Measurements from ENCODE around the gene IL10RA.
"Not testable (repeated sequence)": the region's sequence is repeated elsewhere in the genome, so short reads cannot be mapped to it uniquely, and the experiment has no call there.

Gene IL10RA
- 626 to 764 reads per million in 2 donors for total RNA-seq

DNA sequence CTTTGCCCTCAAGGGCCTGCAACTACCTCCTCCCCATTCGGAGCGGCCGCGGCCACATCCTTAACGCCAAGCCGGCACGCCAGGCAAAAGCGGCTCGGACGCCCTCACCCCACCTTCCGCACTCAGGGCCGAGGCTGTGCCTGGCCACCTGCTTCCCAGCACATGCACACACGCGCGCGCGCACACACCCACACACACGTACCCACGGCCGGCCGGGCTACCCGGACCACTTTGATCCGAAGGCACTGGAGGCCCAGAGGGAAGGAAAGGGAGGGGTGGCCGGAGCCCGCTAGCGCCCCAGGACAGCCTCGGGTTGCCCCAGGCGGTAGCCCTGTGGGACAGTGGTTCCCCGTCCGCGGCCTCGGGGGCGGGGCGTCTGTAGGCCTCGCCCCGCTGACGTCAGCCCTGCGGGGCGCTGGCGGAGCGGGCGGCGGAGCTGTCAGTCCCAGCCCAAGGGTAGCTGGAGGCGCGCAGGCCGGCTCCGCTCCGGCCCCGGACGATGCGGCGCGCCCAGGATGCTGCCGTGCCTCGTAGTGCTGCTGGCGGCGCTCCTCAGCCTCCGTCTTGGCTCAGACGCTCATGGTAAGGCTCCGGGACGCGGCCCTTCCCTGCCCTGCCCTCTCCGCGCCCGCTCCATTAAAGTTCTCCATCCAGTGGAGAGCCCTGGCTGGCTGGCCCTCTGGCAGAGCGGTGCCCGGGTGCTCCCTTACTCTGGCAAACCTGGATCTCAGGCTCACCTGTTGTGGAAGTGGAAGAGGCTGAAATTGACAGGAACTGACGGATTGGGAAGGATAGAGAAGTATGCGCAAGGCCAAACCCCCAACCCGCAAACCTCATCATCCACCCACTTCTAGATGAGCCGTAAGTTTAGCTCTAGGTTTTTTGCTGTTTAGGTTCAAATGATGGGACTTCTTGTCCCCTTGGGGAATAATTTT, at the start of gene IL10RA:
TSS of gene IL10RA (plus strand) at position 442 of the 935 bp plus-strand sequence. CDS start at position 516, 74 bp downstream.
- peak; percentile 72 to 89 (median 74) for DNase-seq

GRCh38 chr11:117936973-117937372, 49.2 kb upstream of the IL10RA start:
- no peak for DNase-seq

- no peak for DNase-seq
These were observed 45.5 kb upstream of the IL10RA start for GRCh38 chr11:117940736-117941135.

DNA sequence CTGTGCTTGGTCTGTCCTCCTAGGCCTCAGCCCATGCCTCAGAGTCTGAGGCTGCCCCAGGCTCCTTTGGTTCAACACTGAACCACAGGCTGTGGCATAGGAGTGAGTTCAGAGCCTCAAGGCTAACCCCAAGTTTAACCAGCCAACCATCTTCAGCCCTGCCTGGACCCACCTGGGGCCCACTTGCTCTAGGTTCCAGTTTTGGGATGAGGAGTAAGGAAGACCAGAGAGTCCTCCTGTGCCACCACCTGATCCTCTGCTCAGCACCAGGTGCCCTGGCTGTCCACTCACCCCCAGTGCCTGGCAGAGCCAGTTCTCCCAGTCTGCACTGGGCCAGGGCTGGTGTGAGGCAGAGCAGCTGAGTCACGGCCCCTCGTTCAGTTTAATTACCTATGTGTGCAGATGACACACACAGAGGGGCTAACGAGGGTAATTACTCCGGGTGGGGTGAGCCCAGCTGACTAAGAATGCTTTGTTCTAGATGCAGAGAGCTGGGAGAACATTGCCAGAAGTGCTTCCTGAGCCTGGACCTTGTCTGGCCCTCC, 45.0 kb upstream of the IL10RA start:
- DNase-seq: no peak

- no peak for DNase-seq
These were observed 44.1 kb upstream of the IL10RA start for GRCh38 chr11:117941976-117942654.

GRCh38 chr11:117944554-117944953, 41.6 kb upstream of the IL10RA start:
- DNase-seq: no peak

- peak in 1 of 5 experiments; percentile 29 for DNase-seq
These were observed 41.0 kb upstream of the IL10RA start for GRCh38 chr11:117945047-117945810.

DNA sequence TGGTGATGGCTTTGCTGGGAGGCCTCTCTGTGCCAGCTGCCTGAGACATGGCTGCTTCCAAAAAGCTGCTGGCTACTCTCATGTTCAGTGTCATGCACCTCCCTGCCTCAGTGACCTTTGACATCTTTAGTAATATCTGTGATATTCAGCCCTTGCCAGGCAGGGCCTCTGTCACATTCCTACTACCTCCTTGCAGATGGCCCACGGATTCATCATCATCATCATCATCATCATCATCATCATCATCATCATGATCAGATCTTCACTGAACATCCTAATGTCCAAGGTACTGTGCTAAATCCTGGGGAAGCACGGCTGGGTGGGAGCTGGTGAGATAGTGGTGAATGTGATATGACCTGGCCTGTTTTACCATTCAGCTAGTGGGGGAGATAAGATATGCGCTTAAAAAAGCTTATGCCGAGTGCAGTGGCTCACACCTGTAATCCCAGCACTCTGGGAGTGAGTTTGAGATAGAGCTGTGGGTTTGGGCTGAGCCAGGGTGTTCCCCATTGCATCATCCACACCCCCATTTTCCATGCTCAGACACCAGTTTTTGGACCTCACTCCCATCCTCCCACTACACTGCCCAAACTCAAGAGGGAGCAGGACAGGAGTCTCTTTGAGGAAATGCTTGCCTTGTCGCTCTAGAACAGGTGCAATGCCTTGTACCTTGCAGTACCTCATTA, 39.9 kb upstream of the IL10RA start:
- DNase-seq: no peak

DNA sequence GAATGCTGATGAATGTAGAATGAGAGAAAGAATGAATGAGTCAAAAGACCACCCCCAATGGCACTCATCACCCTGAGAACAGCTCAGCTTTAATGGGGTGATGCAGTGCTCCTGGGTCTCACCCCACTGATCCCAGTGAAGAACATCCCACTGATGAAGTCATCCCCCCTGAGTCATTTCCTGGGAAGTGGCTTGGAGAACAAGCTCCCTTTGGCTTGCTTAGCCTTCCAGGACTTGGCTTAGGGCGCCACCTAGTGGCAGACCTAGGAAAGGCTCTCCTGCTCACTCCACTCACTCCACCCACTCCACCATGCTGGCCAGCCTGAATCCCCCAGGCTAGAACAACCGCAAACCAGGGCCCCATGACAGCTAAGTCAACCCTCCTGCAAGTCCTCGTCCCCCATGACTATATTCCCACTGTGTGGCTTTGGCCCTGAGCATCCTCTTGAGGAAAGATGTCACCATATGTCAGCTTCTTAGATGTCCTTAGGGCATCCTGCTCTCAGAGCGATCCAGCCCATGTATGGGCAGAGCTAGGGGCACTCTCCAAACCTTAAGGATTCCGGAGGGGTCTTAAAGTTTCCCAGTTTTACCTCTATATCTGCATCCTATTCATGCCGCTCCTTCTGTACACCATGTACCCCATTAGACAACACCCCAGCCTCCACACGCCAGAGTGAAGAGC, 39.2 kb upstream of the IL10RA start:
- peak; percentile 55 to 73 (median 69) for DNase-seq

DNA sequence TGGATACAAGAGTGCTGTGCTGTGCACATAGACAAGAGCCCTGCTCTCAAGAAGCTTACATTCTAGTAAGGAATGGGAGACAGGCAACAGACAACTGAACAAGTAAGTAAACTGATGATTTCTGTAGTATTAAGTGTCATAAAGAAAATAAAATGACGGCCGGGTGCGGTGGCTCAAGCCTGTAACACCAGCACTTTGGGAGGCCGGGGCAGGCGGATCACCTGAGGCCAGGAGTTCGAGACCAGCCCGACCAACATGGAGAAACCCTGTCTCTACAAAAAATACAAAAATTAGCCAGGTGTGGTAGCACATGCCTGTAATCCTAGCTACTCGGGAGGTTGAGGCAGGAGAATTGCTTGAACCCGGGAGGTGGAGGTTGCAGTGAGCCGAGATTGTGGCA, 38.4 kb upstream of the IL10RA start:
- DNase-seq: not testable (repeated sequence)

DNA sequence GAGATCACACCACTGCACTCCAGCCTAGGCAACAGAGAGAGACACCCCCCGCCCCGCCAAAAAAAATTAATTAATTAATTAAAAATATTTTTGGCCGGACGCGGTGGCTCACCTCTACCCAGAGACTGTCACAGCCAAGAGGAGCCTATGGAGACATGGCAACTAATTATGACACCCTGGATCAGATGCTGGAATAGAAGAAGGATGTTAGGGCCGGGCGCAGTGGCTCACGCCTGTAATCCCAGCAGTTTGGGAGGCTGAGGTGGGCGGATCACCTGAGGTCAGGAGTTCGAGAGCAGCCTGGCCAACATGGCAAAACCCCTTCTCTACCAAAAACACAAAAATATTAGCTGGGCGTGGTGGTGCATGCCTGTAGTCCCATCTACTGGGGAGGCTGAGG, 37.7 kb upstream of the IL10RA start:
- DNase-seq: not testable (repeated sequence)

DNA sequence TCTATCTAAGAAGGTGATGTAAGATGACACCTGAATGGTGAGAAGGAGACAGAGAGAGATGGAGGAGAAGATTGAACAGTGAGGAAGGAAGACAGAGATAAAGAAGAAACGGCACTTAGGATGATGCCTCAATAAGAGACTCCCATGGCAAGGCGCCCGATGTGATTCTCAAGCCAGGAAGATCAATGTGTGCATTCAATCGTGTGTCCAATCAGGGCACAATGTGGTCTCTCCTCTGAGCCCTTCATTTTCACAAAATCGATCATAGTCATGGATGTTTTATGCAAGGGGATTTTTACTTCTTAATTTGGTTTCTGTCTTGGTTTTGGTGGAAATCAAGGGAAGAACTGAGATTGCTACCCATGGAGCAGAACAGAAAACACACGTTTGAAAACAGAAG, 37.1 kb upstream of the IL10RA start:
- no peak for DNase-seq

DNA sequence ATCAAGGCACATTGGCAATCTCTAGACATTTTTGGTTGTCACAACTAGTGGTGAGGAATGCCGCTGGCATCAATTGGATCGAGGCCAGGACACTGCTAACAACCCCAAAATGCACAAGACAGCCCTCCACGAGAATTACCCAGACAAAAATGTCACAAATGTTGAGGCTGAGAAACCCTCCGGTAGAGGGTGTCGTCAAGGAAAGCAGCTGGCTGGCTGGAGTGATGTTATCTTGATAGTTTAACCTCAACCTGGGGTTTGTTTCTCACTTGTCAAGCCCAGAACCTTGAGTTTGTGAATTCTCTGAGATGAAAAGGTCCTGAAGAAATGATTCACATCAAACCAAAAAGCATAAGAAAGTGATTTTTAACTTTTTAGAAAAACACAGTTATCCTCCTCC, 35.9 kb upstream of the IL10RA start:
- peak in 3 of 5 experiments; percentile 50 to 92 (median 80) for DNase-seq

DNA sequence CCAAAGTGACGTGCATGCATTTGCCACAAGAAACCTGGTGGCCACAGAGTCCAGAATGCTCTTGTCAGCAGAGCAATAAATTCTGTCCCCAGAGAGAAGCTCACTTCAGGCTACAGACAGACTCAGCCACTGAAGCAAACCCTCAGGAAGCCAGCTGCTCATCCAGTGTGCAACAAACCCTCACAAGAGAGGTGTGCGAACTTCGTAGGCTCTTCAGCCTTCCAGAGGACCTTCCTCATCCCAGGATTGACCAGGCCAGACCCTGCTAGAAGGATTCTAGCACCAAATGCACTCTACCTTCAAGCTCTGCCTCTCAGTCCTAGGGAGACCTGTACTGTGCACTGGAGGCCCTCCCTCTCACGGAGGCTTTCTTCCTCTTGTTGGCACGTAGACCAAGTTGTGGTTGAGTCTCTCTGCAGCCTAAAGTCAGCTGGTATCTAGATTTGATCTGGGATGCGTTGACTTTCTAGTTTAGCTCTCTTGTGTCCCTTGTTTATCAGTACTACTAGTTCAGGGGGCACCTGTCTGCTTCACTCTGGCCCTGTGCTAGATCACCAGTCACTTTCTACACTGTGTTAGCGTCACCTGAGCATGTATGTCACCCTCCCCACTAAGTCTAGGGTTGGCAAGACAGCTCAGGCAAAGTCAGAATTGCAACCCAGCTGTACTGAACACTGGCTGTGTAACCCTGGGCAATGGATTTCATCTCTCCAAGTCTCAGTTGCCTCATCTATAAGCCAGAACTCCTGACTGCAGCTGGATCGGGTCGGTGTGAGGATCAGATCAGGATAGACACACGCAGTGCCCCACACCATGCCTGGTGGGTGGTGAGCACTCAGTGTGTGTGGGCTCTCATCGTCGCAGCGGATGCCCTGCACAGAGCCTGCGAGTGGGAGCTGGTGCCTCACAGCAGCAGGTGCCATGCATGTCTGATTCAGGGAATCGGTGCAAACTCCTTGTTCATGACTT, 34.9 kb upstream of the IL10RA start:
- DNase-seq: peak in 2 of 5 experiments; percentile 55 to 92

- peak in 2 of 5 experiments; percentile 61 to 74 for DNase-seq
These were observed 33.0 kb upstream of the IL10RA start for GRCh38 chr11:117953024-117953671.

GRCh38 chr11:117958949-117959348, 27.2 kb upstream of the IL10RA start:
- DNase-seq: no peak

- DNase-seq: no peak
These were observed 26.6 kb upstream of the IL10RA start for GRCh38 chr11:117959438-117960149.

GRCh38 chr11:117960406-117960805, 25.8 kb upstream of the IL10RA start:
- DNase-seq: no peak

GRCh38 chr11:117961896-117962295, 24.3 kb upstream of the IL10RA start:
- no peak for DNase-seq
